ENCODE results near the gene NAT9.

The NAT9 gene

DNA sequence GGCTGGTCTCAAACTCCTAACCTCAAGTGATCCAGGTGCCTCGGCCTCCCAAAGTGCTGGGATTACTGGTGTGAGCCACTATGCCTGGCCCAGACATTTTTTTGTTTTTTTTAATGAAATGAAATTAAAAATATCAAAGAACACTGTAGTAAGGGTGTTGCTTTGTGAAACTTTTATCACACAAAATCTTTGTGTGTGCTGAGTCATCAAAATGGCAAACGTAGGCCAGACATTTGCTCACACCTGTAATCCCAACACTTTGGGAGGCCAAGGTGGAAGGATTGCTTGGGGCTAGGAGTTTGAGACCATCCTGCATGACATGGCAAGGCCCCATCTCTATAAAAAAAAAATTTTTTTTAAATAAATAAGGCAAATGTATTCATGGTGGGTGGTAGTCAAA is 9.7 kb downstream of the NAT9 start:
- H3K36me3 ChIP-seq (ENCODE audit: control insufficient read depth, insufficient read depth, low read length) = peaks cover 22% of the 10 kb centered on the region
- no peak overlapping the region for H3K9ac ChIP-seq (ENCODE audit: low read depth, low read length)
- H3K27me3 ChIP-seq (ENCODE audit: control insufficient read depth, insufficient read depth, low read length) = no peaks in the 10 kb centered on the region
- H3K4me3 ChIP-seq (ENCODE audit: low read depth, low read length) = no peak overlapping the region
- no peaks in the 10 kb centered on the region for H3K9me3 ChIP-seq (ENCODE audit: control insufficient read depth, insufficient read depth, low read length)
- peaks cover under 1% of the 10 kb centered on the region for H3K4me1 ChIP-seq (ENCODE audit: control insufficient read depth, insufficient read depth, low read length)

DNA sequence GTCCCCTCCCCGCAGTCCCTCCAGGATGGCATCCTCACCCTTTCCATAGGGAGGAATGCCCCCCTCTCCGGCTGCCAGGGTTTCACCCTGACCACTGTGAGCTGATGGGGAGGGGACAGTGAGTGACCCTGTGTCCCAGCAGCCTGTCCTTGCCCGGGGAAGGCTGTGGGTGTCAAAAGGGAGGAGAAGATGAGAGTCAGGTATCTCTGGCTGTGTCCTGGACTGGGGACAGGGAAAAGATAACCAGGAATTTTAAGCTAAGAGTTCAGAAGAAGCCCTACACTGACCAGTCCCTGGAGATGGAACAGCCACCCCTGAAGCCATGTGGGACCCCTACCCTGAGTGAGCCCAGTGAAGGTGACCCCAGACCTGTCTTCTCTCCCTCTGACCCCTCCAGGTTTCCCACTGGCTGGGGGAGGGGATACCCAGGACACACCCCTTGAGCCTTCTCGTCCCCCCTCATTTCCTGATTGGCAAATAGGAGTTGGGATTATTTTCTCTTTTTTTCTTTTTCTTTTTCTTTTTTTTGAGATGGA is 11.3 kb downstream of the NAT9 start:
- Histone ChIP-seq H3K27me3 (ENCODE audit: control insufficient read depth, insufficient read depth, low read length) (no peaks in the 10 kb centered on the region), H3K9ac (ENCODE audit: low read depth, low read length) (no peak overlapping the region), H3K9me3 (ENCODE audit: control insufficient read depth, insufficient read depth, low read length) (no peaks in the 10 kb centered on the region), H3K4me3 (ENCODE audit: low read depth, low read length) (no peak overlapping the region), H3K4me1 (ENCODE audit: control insufficient read depth, insufficient read depth, low read length) (peaks cover 13% of the 10 kb centered on the region), H3K36me3 (ENCODE audit: control insufficient read depth, insufficient read depth, low read length) (peaks cover 11% of the 10 kb centered on the region)

DNA sequence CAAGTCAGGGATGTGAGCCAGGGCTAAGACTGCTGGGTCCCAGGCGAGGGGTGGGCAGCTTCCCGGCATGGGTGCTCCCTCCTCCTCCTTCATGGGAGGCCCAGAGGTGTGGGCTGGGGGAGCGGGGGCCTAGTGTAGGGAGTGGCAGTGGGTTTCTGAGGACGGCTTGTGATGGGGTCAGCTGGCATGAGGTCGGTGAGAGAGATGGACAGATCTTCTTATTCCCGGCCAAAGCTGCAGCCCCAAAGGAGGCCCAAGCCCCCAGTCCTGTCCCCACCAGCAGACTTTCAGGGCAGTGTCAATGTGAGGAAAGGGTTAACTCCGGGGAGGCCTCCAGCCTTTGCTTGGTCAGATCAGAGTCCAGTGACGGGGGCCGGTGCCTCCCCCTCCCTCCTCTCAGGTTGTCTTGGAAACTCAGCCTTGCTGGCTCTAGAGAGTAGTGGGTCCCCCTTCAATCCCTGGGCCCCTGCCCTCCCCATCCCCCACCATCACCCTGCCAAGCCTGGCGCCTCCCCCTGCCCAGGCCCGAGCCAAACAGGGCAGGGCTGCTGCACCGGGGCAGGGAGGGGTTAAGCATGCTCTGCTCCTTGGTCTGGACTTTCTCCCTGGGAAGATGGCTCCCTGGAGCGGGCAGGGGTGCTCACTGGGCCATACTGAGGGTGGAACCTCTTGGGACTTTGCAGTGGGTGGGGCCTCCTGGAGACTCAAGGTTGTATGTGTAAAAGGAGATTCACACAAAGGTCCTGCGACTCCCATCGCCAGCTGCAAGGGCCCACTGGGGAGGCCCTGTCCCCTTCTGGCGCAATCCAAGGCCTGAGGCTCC is 12.4 kb downstream of the NAT9 start:
- Histone ChIP-seq H3K4me3 (ENCODE audit: low read depth, low read length) (no peak overlapping the region), H3K36me3 (ENCODE audit: control insufficient read depth, insufficient read depth, low read length) (peaks cover 9% of the 10 kb centered on the region), H3K9me3 (ENCODE audit: control insufficient read depth, insufficient read depth, low read length) (no peaks in the 10 kb centered on the region), H3K27me3 (ENCODE audit: control insufficient read depth, insufficient read depth, low read length) (no peaks in the 10 kb centered on the region), H3K4me1 (ENCODE audit: control insufficient read depth, insufficient read depth, low read length) (peaks cover 19% of the 10 kb centered on the region), H3K9ac (ENCODE audit: low read depth, low read length) (no peak overlapping the region)

DNA sequence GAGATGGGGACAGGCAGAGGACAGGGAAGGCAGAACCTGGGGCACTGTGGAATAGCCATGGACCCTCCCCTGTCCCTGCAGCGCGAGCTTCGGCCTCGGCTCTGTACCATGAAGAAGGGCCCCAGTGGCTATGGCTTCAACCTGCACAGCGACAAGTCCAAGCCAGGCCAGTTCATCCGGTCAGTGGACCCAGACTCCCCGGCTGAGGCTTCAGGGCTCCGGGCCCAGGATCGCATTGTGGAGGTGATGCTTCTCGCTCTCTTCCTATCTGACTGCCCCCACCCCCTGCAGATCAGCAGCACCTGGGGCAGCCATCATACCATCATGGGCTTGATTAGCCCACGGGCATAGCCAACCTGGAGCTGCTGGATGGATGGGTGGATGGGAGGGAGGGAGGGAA is 14.2 kb downstream of the NAT9 start:
- peaks cover 22% of the 10 kb centered on the region for H3K4me1 ChIP-seq (ENCODE audit: control insufficient read depth, insufficient read depth, low read length)
- no peaks in the 10 kb centered on the region for H3K27me3 ChIP-seq (ENCODE audit: control insufficient read depth, insufficient read depth, low read length)
- H3K9me3 ChIP-seq (ENCODE audit: control insufficient read depth, insufficient read depth, low read length) = no peaks in the 10 kb centered on the region
- no peak overlapping the region for H3K9ac ChIP-seq (ENCODE audit: low read depth, low read length)
- no peak overlapping the region for H3K4me3 ChIP-seq (ENCODE audit: low read depth, low read length)
- peaks cover 4% of the 10 kb centered on the region for H3K36me3 ChIP-seq (ENCODE audit: control insufficient read depth, insufficient read depth, low read length)

DNA sequence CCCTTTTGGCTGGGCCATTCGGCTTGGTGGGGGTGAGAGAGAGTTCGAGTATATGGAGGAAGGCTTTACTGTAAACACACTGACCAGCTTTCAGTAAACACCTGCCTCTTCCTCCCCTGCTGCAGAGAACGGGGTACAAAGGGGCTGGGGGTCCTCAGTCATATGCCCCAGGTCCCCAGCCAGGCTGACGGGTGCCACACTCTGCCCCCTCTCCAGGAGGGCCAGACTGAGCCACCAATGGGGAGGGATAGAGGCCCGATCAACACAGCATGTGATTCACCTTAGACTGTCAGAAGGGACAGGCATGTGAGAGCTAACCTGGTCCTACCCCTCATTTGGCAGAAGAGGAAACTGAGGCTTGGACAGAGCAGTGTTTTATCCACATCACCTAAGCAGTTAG is 14.7 kb downstream of the NAT9 start:
- peaks cover 22% of the 10 kb centered on the region for H3K4me1 ChIP-seq (ENCODE audit: control insufficient read depth, insufficient read depth, low read length)

DNA sequence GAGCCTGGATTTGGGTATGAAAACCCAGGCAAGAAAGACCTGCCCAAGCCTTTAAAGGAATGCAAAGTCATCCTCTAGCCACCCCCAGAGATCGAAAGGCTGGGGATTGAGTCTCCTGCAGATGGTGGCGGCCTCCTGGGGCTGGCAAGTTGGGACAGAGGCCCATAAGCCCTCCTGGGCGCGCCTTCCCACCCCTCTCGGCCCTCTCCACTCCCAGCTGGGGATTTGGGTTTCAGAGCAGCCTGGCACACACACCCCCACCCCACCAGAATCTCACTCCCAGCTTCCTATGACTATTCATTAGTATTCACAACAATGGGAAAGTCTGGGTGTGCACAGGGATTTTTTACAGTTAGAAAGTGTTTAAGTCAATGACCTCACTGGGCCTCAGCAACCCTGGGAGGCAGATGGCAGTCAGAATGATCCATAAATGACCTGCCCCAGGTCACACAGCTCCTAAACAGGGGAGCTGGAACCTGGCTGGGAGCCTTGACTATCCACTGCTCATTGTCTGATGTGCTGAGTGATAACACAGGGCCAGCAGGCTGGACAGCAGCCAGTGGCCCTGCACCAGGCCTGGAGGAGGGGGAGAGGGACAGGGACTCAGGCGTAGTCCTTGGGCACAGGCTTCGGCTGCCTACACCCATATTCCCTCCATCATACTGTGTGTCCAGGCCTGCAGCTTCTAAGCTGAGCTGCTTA is 15.6 kb downstream of the NAT9 start:
- Histone ChIP-seq H3K4me3 (ENCODE audit: low read depth, low read length) (peak overlapping the region; percentile 13), H3K9ac (ENCODE audit: low read depth, low read length) (peak overlapping the region; percentile 54), H3K36me3 (ENCODE audit: control insufficient read depth, insufficient read depth, low read length) (peaks cover under 1% of the 10 kb centered on the region)

More for the DNA sequence above, 14.7 kb downstream of the NAT9 start:
- Histone ChIP-seq H3K27me3 (ENCODE audit: control insufficient read depth, insufficient read depth, low read length) (no peaks in the 10 kb centered on the region), H3K9ac (ENCODE audit: low read depth, low read length) (no peak overlapping the region), H3K9me3 (ENCODE audit: control insufficient read depth, insufficient read depth, low read length) (no peaks in the 10 kb centered on the region), H3K36me3 (ENCODE audit: control insufficient read depth, insufficient read depth, low read length) (peaks cover 4% of the 10 kb centered on the region), H3K4me3 (ENCODE audit: low read depth, low read length) (no peak overlapping the region)

DNA sequence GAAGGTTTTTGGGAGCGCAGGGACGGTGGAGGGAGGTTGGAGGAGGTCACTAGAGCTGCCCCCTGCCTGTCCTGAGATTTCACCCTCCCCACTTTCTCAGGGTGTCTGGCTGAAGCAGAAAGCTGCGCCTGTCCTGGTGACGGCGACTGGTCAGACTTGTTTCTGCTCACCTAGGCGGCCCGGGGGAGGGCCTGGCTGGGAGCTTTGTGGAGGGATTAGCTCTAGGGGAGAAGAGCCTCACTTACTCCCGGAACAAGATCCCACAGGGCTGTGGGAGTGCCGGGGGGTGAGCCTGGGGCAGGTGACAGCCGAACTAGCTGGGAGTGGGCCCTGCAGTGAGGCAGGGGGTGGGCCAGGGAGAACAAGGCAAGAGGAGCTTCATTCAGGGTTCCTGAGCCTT is 16.2 kb downstream of the NAT9 start:
- H3K9me3 ChIP-seq (ENCODE audit: control insufficient read depth, insufficient read depth, low read length) = no peaks in the 10 kb centered on the region
- H3K27me3 ChIP-seq (ENCODE audit: control insufficient read depth, insufficient read depth, low read length) = no peaks in the 10 kb centered on the region
- H3K4me3 ChIP-seq (ENCODE audit: low read depth, low read length) = no peak overlapping the region
- H3K9ac ChIP-seq (ENCODE audit: low read depth, low read length) = peak overlapping the region; percentile 54
- peaks cover 22% of the 10 kb centered on the region for H3K4me1 ChIP-seq (ENCODE audit: control insufficient read depth, insufficient read depth, low read length)
- H3K36me3 ChIP-seq (ENCODE audit: control insufficient read depth, insufficient read depth, low read length) = no peaks in the 10 kb centered on the region

More for the DNA sequence above, 15.6 kb downstream of the NAT9 start:
- no peaks in the 10 kb centered on the region for H3K27me3 ChIP-seq (ENCODE audit: control insufficient read depth, insufficient read depth, low read length)
- H3K4me1 ChIP-seq (ENCODE audit: control insufficient read depth, insufficient read depth, low read length) = peaks cover 22% of the 10 kb centered on the region
- H3K9me3 ChIP-seq (ENCODE audit: control insufficient read depth, insufficient read depth, low read length) = no peaks in the 10 kb centered on the region

DNA sequence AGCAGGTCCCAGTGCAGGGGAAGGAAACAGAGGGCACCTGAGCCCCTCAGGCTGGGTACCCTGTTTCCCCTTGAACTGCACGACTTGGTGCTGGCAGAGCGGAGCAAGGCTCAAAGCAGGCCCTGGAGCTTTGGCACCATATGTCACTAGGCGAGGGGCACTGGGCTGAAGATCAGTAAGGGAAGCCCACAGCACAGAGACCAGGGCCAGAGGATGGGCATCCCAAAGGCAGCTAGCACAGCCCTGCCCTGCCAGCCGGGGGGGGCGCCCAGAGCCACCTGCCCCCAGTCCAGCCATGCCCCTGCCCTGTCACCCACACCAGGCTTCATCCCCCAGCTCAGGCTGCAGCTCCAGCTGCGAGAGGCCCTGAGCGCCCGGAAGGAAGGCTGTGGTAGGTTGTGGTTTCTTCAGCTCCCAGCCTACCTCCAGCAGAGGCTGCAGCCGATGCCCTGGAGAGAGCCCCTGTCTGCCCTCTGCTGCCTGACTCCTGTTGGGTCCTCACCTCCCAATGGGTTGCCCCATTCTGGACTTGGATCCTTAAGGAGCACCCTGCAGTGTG is 16.8 kb downstream of the NAT9 start:
- Histone ChIP-seq H3K9me3 (ENCODE audit: control insufficient read depth, insufficient read depth, low read length) (no peaks in the 10 kb centered on the region), H3K9ac (ENCODE audit: low read depth, low read length) (peak overlapping the region; percentile 54), H3K4me3 (ENCODE audit: low read depth, low read length) (no peak overlapping the region), H3K36me3 (ENCODE audit: control insufficient read depth, insufficient read depth, low read length) (no peaks in the 10 kb centered on the region), H3K4me1 (ENCODE audit: control insufficient read depth, insufficient read depth, low read length) (peaks cover 22% of the 10 kb centered on the region), H3K27me3 (ENCODE audit: control insufficient read depth, insufficient read depth, low read length) (no peaks in the 10 kb centered on the region)

DNA sequence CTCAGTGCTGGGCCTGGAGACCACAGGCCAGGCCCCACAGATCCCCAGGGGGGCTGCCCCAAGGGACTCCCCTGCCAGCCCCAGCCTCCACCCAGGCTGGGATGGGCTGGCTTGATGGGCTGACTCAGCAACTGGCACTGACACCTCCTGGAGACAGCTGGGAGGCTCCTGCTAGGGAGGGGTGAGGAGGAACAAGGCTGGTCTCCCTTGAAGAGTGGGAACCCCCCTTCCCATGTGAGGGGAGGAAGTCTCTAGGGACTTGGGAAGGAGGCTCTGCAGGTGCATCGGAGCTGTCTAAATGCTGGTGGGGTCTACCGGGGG is 17.3 kb downstream of the NAT9 start:
- Histone ChIP-seq H3K9me3 (ENCODE audit: control insufficient read depth, insufficient read depth, low read length) (no peaks in the 10 kb centered on the region), H3K9ac (ENCODE audit: low read depth, low read length) (no peak overlapping the region), H3K27me3 (ENCODE audit: control insufficient read depth, insufficient read depth, low read length) (no peaks in the 10 kb centered on the region), H3K36me3 (ENCODE audit: control insufficient read depth, insufficient read depth, low read length) (no peaks in the 10 kb centered on the region), H3K4me3 (ENCODE audit: low read depth, low read length) (no peak overlapping the region), H3K4me1 (ENCODE audit: control insufficient read depth, insufficient read depth, low read length) (peaks cover 22% of the 10 kb centered on the region)

DNA sequence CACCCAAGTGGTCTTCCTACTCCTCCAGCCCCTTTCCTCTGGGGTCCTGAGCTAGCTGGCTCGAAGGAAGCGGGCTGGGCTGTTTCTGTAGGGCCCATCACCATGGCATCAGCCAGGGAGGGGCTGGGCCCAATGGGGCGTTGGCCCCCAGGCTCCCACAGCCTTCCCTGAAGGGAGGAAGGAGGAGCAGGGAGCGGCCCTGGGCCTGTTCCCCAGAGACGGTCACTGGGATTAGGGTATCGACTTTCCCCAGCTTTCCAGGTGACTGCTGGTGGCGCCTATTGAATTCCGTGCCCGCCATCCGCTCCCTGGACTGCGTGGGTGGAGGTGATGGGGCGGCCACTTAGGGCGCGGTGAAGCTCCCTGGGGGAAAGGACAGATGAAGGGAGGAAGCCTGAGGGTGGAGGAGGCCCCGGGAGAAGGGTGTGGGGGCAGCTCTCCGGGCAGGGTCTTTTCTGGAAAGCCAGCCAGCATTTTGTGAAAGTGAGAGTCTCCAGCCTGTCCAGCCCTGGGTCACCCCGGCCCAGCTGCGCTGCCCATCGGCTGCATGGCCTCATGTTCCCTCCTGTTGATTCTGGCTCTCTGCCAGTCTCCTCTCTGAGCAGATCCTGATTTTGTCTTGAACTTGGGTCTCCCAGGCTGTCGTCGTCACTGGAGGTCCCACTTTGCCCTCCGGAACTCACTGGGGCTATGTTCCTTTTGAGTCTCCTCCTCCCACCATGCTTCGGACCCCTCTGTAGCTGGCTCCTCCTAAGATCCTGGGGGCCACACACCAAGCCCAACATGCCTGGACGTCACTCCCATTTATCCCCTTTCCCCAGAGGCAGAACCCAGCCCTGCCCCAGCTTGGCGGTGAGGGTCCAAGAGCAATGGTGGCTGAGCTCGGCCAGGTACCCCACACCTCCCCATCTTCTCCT is 18.0 kb downstream of the NAT9 start:
- Histone ChIP-seq H3K4me1 (ENCODE audit: control insufficient read depth, insufficient read depth, low read length) (peaks cover 22% of the 10 kb centered on the region), H3K36me3 (ENCODE audit: control insufficient read depth, insufficient read depth, low read length) (no peaks in the 10 kb centered on the region), H3K9ac (ENCODE audit: low read depth, low read length) (no peak overlapping the region), H3K9me3 (ENCODE audit: control insufficient read depth, insufficient read depth, low read length) (no peaks in the 10 kb centered on the region), H3K27me3 (ENCODE audit: control insufficient read depth, insufficient read depth, low read length) (no peaks in the 10 kb centered on the region), H3K4me3 (ENCODE audit: low read depth, low read length) (no peak overlapping the region)

DNA sequence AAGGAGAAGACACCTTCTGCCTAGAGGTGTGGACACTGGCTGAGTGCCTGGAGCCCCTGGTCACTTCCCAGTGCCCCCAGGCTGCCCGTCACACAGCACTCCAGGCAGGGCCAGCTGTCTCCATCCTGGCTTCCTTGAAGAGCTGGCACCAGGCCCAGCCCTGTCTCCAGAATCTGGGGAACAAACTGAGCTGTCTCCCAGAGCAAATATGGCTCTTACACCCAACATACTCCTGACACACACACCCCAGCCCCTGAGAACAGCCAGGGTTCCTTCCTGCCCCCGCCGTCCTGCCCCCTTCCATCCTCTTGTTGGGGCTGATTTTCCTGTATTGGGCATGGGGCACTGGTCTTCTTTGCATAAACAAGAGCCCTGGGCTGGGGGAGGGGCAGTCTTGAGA is 18.6 kb downstream of the NAT9 start:
- Histone ChIP-seq H3K9ac (ENCODE audit: low read depth, low read length) (no peak overlapping the region), H3K9me3 (ENCODE audit: control insufficient read depth, insufficient read depth, low read length) (no peaks in the 10 kb centered on the region), H3K27me3 (ENCODE audit: control insufficient read depth, insufficient read depth, low read length) (no peaks in the 10 kb centered on the region), H3K4me3 (ENCODE audit: low read depth, low read length) (no peak overlapping the region), H3K4me1 (ENCODE audit: control insufficient read depth, insufficient read depth, low read length) (peaks cover 22% of the 10 kb centered on the region), H3K36me3 (ENCODE audit: control insufficient read depth, insufficient read depth, low read length) (no peaks in the 10 kb centered on the region)
